ENCODE measurements around the gene YRDC.
A peak's percentile ranks its signal among the peaks of the same experiment; 100 is the strongest.

YRDC gene

DNA sequence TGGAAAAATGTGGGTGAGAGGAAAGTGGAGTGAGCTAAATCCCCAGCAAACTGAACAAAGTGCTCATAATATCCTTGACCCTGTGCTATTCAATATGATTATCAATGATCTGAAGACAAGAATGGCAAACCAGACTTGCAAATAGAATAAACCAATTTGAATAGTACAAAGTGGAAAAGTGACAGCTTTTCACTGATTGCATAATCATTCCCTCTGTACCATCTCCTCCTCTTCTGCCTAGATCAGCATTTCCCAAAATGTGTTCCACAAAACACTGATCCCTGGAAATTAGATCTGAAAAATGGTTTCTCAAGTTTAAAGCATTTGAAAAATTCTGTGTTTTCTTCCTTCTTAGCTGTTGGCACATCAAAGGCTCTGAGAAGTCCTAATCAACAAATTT, 43.3 kb upstream of the YRDC start:
- no peak overlapping the region for H3K9ac ChIP-seq (ENCODE audit: low read length)
- no peaks in the 10 kb centered on the region for H3K27me3 ChIP-seq (ENCODE audit: insufficient read depth, low read length)
- H3K79me2 ChIP-seq (ENCODE audit: control insufficient read depth, insufficient read depth, low read length, poor library complexity): no peaks in the 10 kb centered on the region
- H3K79me1 ChIP-seq (ENCODE audit: low read length): no peaks in the 10 kb centered on the region
- H3K4ac ChIP-seq (ENCODE audit: low read depth, low read length): no peak overlapping the region
- no peak overlapping the region for H2AFZ ChIP-seq (ENCODE audit: insufficient read depth, low read length, poor library complexity)
- H3K23ac ChIP-seq (ENCODE audit: low read length): no peak overlapping the region
- H4K8ac ChIP-seq (ENCODE audit: low read depth, low read length): no peak overlapping the region
- H4K12ac ChIP-seq (ENCODE audit: low read depth, low read length): no peak overlapping the region
- H2BK5ac ChIP-seq (ENCODE audit: low read depth, low read length, poor library complexity): no peak overlapping the region
- no peaks in the 10 kb centered on the region for H3K4me1 ChIP-seq (ENCODE audit: control insufficient read depth in 1 of 2, insufficient read depth in 2 of 2, low read length in 2 of 2)
- no peak overlapping the region for H2BK120ac ChIP-seq (ENCODE audit: insufficient read depth, low read length, poor library complexity)
- H2AK5ac ChIP-seq (ENCODE audit: low read length): no peak overlapping the region
- H3K36me3 ChIP-seq (ENCODE audit: control insufficient read depth in 1 of 2, insufficient read depth in 2 of 2, low read length in 2 of 2): peaks cover 4 to 6% of the 10 kb centered on the region in 2 experiments
- H3K18ac ChIP-seq (ENCODE audit: low read length): no peak overlapping the region
- no peak overlapping the region for H4K91ac ChIP-seq (ENCODE audit: low read depth, low read length)
- DNase-seq: no peak
- H3K14ac ChIP-seq (ENCODE audit: low read length): no peak overlapping the region
- no peaks in the 10 kb centered on the region for H3K9me3 ChIP-seq (ENCODE audit: insufficient read depth, low read depth, low read length)
- H3K4me3 ChIP-seq (ENCODE audit: low read depth, low read length): no peak overlapping the region
- no peak overlapping the region for H3K4me2 ChIP-seq (ENCODE audit: low read length)
- H2BK12ac ChIP-seq (ENCODE audit: low read length): no peak overlapping the region
- H3K27ac ChIP-seq (ENCODE audit: low read depth, low read length): no peak overlapping the region

DNA sequence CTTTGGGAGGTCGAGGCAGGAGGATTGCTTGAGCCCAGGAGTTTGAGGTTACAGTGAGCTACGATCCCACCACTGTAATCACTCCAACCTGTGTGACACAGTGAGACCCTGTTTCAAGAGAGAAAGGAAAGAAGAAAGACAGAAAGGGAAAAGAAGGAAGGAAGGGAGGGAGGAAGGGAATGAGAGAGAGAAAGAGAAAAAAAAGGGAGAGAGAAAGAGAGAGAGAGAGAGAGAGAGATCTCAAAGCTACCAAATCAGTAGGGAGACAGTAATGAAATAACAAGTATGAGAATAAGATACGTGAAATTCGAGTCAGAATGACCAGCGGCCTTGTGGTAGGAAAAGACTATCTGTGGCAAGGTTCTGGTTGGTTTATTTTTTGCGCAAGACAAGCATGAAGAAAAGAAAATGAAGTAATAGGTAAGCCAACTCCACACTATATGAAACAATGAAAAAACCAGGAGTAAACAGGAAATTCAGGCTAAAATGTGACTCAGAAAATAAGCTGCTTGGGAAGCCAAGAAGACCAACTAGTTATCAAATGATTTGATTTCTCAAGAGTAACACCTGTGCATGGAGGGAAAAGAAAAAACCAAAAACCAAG, 42.4 kb upstream of the YRDC start:
- no peaks in the 10 kb centered on the region for H3K4me1 ChIP-seq (ENCODE audit: control insufficient read depth in 1 of 2, insufficient read depth in 2 of 2, low read length in 2 of 2)

DNA sequence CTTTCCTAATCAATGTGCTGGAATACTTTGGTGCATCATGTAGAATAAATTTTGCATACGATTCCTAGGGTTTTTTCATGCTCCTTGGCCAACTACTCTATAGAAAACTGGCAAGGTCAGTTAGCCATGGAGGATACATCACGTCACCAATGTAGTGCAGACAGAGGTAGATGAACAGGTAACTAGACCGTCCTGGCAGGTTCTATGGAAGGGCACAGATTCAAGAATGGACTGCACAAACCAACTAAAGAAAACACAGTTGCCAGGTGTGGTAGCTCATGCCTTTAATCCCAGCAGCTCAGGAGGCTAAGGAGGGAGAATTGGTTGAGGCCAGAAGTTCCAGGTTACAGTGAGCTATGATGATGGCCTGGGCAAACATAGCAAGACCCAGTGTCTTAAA, 41.5 kb upstream of the YRDC start:
- Histone ChIP-seq H3K36me3 (ENCODE audit: control insufficient read depth in 1 of 2, insufficient read depth in 2 of 2, low read length in 2 of 2) (peaks cover 4 to 6% of the 10 kb centered on the region in 2 experiments), H3K27me3 (ENCODE audit: insufficient read depth, low read length) (no peaks in the 10 kb centered on the region), H3K4me1 (ENCODE audit: control insufficient read depth in 1 of 2, insufficient read depth in 2 of 2, low read length in 2 of 2) (no peaks in the 10 kb centered on the region), H3K79me1 (ENCODE audit: low read length) (no peaks in the 10 kb centered on the region), H4K12ac (ENCODE audit: low read depth, low read length) (no peak overlapping the region), H3K14ac (ENCODE audit: low read length) (no peak overlapping the region), H4K91ac (ENCODE audit: low read depth, low read length) (no peak overlapping the region), H4K8ac (ENCODE audit: low read depth, low read length) (no peak overlapping the region), H3K23ac (ENCODE audit: low read length) (no peak overlapping the region), H2BK120ac (ENCODE audit: insufficient read depth, low read length, poor library complexity) (no peak overlapping the region), H3K4me2 (ENCODE audit: low read length) (no peak overlapping the region), H3K18ac (ENCODE audit: low read length) (no peak overlapping the region), H3K79me2 (ENCODE audit: control insufficient read depth, insufficient read depth, low read length, poor library complexity) (no peaks in the 10 kb centered on the region), H2AK5ac (ENCODE audit: low read length) (no peak overlapping the region), H3K4ac (ENCODE audit: low read depth, low read length) (no peak overlapping the region), H3K4me3 (ENCODE audit: low read depth, low read length) (no peak overlapping the region), H2BK12ac (ENCODE audit: low read length) (no peak overlapping the region), H3K9ac (ENCODE audit: low read length) (no peak overlapping the region), H3K9me3 (ENCODE audit: insufficient read depth, low read depth, low read length) (no peaks in the 10 kb centered on the region), H2BK5ac (ENCODE audit: low read depth, low read length, poor library complexity) (no peak overlapping the region), H3K27ac (ENCODE audit: low read depth, low read length) (no peak overlapping the region), H2AFZ (ENCODE audit: insufficient read depth, low read length, poor library complexity) (no peak overlapping the region)
- no peak for DNase-seq
- WGBS (ENCODE audit: extremely low coverage, insufficient coverage, insufficient read length): no CpG with 5 or more reads among the region's 3 CpGs

More for the DNA sequence above, 42.4 kb upstream of the YRDC start:
- H2BK12ac ChIP-seq (ENCODE audit: low read length): no peak overlapping the region
- H3K27ac ChIP-seq (ENCODE audit: low read depth, low read length): no peak overlapping the region
- H3K27me3 ChIP-seq (ENCODE audit: insufficient read depth, low read length): no peaks in the 10 kb centered on the region
- no peaks in the 10 kb centered on the region for H3K79me2 ChIP-seq (ENCODE audit: control insufficient read depth, insufficient read depth, low read length, poor library complexity)
- H2BK5ac ChIP-seq (ENCODE audit: low read depth, low read length, poor library complexity): no peak overlapping the region
- no peak overlapping the region for H2AK5ac ChIP-seq (ENCODE audit: low read length)
- H3K36me3 ChIP-seq (ENCODE audit: control insufficient read depth in 1 of 2, insufficient read depth in 2 of 2, low read length in 2 of 2): peaks cover 4 to 6% of the 10 kb centered on the region in 2 experiments
- no peaks in the 10 kb centered on the region for H3K9me3 ChIP-seq (ENCODE audit: insufficient read depth, low read depth, low read length)
- no peak overlapping the region for H3K4me2 ChIP-seq (ENCODE audit: low read length)
- H3K4ac ChIP-seq (ENCODE audit: low read depth, low read length): no peak overlapping the region
- no CpG with 5 or more reads among the region's 6 CpGs for WGBS (ENCODE audit: extremely low coverage, insufficient coverage, insufficient read length)
- no peak overlapping the region for H4K12ac ChIP-seq (ENCODE audit: low read depth, low read length)
- no peak overlapping the region for H2BK120ac ChIP-seq (ENCODE audit: insufficient read depth, low read length, poor library complexity)
- no peak overlapping the region for H3K14ac ChIP-seq (ENCODE audit: low read length)
- H4K8ac ChIP-seq (ENCODE audit: low read depth, low read length): no peak overlapping the region
- no peak overlapping the region for H2AFZ ChIP-seq (ENCODE audit: insufficient read depth, low read length, poor library complexity)
- H3K9ac ChIP-seq (ENCODE audit: low read length): no peak overlapping the region
- H4K91ac ChIP-seq (ENCODE audit: low read depth, low read length): no peak overlapping the region
- H3K18ac ChIP-seq (ENCODE audit: low read length): no peak overlapping the region
- no peak overlapping the region for H3K4me3 ChIP-seq (ENCODE audit: low read depth, low read length)
- DNase-seq: peak in 1 of 2 donors; percentile 91
- no peak overlapping the region for H3K23ac ChIP-seq (ENCODE audit: low read length)
- no peaks in the 10 kb centered on the region for H3K79me1 ChIP-seq (ENCODE audit: low read length)

DNA sequence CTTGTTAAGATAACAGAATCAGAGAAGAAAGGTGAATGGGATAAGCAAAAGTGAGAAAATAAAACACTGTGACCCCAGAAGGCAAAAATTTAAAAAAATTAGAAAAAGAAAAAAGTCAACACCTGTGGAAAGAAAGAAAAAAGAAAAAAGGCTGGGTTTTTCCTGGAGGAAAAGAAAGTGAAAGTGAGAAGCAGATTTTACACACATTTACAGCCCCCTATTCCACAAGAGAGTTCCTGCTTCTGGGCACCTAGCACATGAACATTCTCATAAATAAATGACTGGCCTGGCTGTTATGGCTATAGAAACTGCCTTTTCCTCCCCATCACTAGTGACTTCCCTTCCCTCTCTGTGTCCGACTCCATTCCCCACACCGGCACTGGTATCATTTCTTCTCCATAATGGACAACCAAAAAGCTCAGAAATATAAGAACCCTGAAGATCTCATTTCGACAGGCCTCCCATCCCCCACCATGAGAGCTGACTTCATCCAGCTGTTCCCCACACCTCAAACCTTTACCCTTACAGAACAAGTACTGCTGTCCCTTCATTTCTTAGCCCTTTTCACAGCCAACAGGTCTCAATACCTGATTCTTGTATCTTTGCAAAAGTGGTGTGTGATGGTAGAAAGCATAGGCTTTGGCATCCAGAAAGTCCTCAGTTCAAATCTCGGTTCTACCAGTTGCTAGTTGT, 38.8 kb upstream of the YRDC start:
- Histone ChIP-seq H3K9ac (ENCODE audit: low read length) (no peak overlapping the region), H2BK12ac (ENCODE audit: low read length) (no peak overlapping the region), H3K27ac (ENCODE audit: low read depth, low read length) (no peak overlapping the region), H3K27me3 (ENCODE audit: insufficient read depth, low read length) (no peaks in the 10 kb centered on the region), H3K23ac (ENCODE audit: low read length) (no peak overlapping the region), H3K14ac (ENCODE audit: low read length) (no peak overlapping the region), H3K4me3 (ENCODE audit: low read depth, low read length) (no peak overlapping the region), H2BK5ac (ENCODE audit: low read depth, low read length, poor library complexity) (no peak overlapping the region), H3K79me1 (ENCODE audit: low read length) (no peaks in the 10 kb centered on the region), H3K4me2 (ENCODE audit: low read length) (no peak overlapping the region), H3K18ac (ENCODE audit: low read length) (no peak overlapping the region), H4K91ac (ENCODE audit: low read depth, low read length) (no peak overlapping the region), H3K9me3 (ENCODE audit: insufficient read depth, low read depth, low read length) (no peaks in the 10 kb centered on the region), H4K12ac (ENCODE audit: low read depth, low read length) (no peak overlapping the region), H2AK5ac (ENCODE audit: low read length) (no peak overlapping the region), H2BK120ac (ENCODE audit: insufficient read depth, low read length, poor library complexity) (no peak overlapping the region), H4K8ac (ENCODE audit: low read depth, low read length) (no peak overlapping the region), H3K79me2 (ENCODE audit: control insufficient read depth, insufficient read depth, low read length, poor library complexity) (no peaks in the 10 kb centered on the region), H2AFZ (ENCODE audit: insufficient read depth, low read length, poor library complexity) (no peak overlapping the region), H3K36me3 (ENCODE audit: control insufficient read depth in 1 of 2, insufficient read depth in 2 of 2, low read length in 2 of 2) (peaks cover 4 to 6% of the 10 kb centered on the region in 2 experiments), H3K4ac (ENCODE audit: low read depth, low read length) (no peak overlapping the region), H3K4me1 (ENCODE audit: control insufficient read depth in 1 of 2, insufficient read depth in 2 of 2, low read length in 2 of 2) (no peaks in the 10 kb centered on the region)
- WGBS (ENCODE audit: extremely low coverage, insufficient coverage, insufficient read length): no CpG with 5 or more reads among the region's 4 CpGs
- no peak for DNase-seq
